Myocyte (in vitro differentiated cells): ENCODE data around the gene SPDYA. TPM values are rescaled to one million over a fixed set of nuclear protein-coding genes. Genes with fewer than 3 reads are reported as not detected.

Source experiments
- DNase-seq: peaks from one replicate; pipeline ENCODE4 v3.0.0-alpha.2; 2012; ENCODE audit warnings: low read depth
- total RNA-seq: library from RNA; depleted of rRNA; stranded (reverse); fragments of >200 nt; gene quantifications from 2 replicates; pipeline ENCODE4 v1.2.3, GENCODE V29; 2014

SPDYA gene
- total RNA-seq, 1 donor from 2014 or later, result 1.3 TPM

DNA sequence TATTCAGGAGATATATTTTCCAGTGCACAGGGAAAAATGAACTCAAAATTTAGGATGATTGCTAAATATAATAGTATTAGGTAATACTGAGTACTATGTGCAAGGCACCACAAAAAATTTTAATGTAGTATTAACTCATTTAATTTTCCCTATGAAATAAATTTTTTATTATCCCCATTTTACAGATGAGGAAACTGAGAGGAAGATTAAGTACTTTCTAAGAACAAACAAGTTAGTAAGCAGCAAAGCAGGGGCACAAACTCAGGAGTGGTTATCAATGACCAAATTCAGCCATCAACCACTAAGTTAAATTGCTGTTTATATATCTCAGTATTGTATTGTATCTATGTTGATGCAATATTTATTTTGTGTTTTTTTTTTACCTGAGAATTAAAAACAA lies 14.2 kb downstream of the SPDYA start:
- DNase-seq, result no peak

DNA sequence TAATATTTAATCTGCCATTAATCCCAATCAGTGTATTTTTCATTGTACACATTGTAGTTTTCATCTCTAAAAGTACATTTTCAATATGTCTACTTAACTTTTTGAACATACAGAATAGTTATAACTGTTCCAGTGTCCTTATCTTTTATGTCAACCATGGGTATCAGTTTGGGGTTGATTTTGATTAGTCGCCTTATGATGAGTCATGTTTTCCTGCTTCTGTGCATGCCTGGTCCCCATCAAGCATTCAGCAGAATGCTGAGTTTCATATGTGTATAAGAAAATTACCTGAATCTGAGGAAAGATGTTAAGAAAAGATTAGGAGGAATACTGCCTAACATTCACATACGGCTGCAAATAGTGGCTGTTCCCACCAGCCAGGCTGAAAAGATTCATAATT lies 17.7 kb downstream of the SPDYA start:
- no peak for DNase-seq

DNA sequence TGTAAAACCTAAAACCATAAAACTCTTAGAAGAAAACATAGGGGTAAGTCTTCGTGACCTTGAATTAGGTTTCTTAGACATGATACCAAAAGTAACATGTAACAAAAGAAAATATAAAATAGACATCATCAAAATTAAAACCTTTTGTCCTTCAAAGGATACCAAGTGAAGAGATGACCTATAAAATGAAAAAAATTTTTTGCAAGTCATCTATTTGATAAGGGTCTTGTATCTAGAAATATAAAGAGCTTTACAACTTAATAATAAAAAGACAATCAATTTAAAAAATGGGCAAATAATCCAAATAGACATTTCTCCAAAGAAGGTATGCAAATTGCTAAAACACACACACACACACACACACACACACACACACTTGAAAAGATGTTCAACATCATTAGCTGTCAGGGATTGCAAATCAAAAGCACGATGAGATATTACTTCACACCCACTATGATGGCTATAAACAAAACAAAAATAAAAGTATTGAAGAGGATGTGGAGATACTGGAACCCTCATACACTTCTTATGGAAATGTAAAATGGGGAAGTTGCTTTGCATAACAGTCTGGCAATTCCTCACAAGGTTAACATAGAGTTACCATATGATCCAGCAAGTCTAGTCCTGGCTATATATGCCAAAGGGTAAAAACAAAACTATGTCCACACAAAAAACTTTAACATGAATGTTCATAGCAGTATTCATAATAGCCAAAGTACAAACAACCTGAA lies 23.3 kb downstream of the SPDYA start:
- no peak for DNase-seq

GRCh38 chr2:28835781-28836180 lies 25.1 kb downstream of the SPDYA start:
- no peak for DNase-seq

DNA sequence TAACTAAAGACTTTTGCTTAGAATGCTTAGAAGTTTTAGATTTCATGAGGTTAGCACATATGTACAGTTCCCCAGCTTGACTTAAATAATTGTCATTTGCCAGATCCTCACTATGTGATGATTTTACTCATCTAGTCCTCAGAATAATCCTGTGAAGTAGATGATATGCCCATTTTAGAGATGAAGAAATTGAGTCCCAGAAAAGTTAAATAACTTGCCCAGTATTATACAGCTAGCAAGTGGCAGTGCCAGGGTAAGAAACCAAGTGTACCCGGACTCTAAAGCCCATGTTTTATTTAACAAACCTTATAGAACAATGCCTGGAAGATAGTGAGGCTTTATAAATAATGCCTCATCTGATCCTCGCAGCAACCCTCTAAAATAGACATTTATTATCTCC lies 28.3 kb downstream of the SPDYA start:
- no peak for DNase-seq

DNA sequence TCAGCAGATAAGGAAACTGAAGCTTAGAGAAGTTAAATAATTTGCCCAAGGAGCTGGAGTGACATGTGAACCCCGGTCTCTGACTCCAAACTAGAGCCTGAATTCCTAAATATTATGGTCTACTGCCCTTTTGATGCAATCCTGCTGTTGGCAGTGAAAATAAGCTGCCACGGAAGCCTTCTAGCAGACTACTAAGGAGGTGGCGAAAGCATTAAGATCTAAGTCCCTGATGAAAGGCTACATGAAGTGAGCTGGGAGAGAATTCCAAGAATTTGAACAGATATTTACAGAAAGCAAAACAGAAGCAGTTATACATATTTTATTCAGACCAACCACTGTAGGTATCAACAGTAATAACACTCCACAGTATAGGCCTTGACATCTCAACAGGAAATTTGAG lies 31.4 kb downstream of the SPDYA start:
- DNase-seq, result no peak

DNA sequence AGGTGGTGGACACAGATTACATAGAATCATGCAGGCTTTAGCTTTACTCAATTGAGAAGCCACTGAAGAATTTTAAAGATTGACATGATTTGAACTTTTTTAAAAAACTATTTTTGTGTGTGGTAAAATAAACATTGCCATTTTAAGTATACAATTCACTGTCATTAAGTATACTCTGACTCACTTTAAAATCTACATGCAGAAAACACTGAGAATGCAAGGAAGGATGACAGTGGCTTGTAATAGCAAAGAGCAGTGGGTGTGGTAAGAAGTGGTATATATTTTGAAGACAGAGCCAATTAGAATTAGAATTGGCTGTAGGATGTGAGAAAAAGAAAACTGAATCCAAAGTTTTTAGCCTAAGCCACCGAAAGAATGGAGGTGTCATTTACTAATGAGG lies 44.6 kb downstream of the SPDYA start:
- DNase-seq, result no peak

GRCh38 chr2:28855977-28856376 lies 45.3 kb downstream of the SPDYA start:
- no peak for DNase-seq

DNA sequence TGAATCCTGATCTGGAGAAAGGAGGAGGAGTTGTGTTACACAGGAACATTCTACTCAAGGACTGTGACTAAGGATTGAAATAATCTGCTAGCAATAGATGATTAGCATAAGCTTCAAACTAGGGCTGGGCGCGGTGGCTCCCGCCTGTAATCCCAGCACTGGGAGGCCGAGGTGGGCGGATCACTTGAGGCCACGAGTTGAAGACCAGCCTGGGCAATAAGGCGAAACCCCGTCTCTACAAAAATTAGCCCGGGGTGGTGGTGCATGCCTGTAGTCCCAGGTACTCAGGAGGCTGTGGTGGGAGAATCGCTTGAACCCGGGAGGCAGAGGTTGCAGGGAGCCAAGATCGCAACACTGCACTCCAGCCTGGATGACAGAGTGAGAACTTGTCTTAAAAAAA lies 58.0 kb downstream of the SPDYA start:
- DNase-seq, result no peak

GRCh38 chr2:28869494-28870145 lies 59.0 kb downstream of the SPDYA start:
- no peak for DNase-seq

DNA sequence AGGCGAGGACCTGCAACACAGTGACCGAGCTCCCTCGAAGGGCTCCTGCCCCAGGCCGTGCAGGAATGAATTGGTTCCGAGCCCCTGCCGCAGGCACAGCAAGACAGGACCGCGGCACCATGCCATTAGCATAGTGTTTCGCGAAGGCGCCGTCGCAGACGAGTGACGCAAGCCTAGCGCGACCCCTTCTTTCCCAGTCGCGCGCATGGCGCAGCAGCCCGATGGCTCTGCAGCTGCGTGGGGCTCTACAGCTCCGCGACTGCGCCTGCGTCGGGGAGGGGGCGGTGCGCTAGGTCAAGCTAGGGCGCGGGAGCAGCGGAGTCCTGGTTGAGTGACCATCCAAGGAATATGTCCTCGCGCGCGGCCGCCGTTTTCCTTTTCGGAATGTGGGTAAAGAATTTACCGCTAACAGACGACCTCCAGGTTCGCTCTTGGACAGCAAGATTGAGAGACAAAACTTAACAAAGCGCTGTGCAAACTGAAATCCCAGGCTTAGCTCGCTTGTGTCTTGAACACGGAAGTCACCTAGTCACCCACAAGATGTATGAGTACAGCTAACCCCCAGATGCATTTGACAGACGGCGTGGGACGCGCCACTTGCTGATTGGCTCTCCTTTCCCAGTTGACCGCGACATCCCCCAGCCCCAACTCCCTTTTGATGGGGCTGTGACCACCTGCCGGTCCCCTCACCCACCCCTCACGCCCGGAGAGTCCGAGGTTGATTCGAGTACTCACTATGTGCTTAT lies 59.7 kb downstream of the SPDYA start, which contains the start of gene TRMT61B:
Gene TRMT61B, minus strand, starts transcription at position 164 of the 746 bp plus-strand sequence. Its CDS starts 32 bp downstream, at position 132.
- peak; percentile 96 for DNase-seq

GRCh38 chr2:28871620-28872019 lies 61.0 kb downstream of the SPDYA start:
- DNase-seq, result no peak

- no peak for DNase-seq
These were observed 69.6 kb downstream of the SPDYA start for GRCh38 chr2:28880193-28880592.

- DNase-seq, result no peak
These were observed 82.9 kb downstream of the SPDYA start for GRCh38 chr2:28893488-28893887.

DNA sequence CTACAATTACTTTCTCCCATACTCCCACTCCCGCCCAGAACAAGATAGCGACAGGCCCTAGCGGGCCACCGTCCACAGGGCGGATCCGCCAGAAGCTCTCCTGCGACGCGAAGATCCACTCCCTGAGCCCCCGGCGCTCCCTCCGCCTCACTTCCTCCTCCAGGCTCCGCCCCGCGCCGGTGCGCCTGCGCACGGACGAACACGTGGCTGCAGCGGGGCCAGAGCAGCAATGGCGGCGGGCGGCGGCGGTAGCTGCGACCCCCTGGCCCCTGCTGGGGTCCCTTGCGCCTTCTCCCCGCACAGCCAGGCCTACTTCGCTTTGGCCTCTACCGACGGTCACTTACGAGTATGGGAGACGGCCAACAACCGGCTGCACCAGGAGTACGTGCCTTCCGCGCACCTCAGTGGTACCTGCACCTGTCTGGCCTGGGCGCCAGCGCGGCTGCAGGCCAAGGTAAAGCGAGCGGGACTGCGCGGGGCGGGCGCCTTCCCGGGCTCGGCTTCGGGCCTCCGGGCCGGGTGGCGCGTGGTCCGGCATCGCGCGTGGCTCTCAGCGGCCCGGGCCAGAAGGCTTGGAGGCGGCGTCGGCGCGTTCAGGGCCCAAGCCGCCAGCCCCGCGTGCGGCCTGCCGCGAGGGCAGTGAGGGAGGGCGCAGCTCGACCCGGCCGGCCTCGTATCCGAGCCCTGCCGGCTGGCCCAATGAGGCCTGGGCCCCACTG lies 84.0 kb downstream of the SPDYA start, which contains the start of gene WDR43:
Gene WDR43, plus strand, starts transcription at position 198 of the 719 bp plus-strand sequence. Its CDS starts 32 bp downstream, at position 230.
- peak; percentile 98 for DNase-seq

- DNase-seq, result peak; percentile 40
These were observed 84.7 kb downstream of the SPDYA start for GRCh38 chr2:28895189-28895893.

DNA sequence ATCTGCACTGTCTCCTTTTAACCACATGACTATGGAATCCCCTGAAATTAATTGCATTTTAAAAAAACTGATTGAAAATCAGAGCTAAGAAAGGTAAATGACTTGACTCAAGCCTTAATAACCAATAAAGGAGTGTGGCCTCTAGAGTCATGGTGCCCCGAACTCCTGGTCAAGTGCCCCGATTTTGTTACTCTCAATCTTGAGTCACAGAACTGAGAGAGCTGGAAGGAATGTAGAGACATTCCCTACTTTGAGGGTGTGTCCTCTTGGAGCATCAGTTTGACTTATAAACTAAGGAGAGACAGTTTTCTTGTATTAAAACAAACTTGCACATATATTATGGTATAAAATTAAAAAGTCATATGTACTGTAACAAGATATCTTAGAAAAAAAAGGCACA lies 86.3 kb downstream of the SPDYA start:
- DNase-seq, result peak; percentile 43

GRCh38 chr2:28898048-28898447 lies 87.4 kb downstream of the SPDYA start:
- no peak for DNase-seq
